Astrocyte (in vitro differentiated cells and primary cell): ENCODE data around the gene ZHX3. TPM values are rescaled to one million over a fixed set of nuclear protein-coding genes. Genes with fewer than 3 reads are reported as not detected.

ENCODE experiments used
- DNase-seq: peaks from one replicate; pipeline ENCODE4 v3.0.0-alpha.2; 2010; ENCODE audit warnings: low read depth
- FAIRE-seq: peaks from 2 replicates; lab custom pipeline; 2011; peaks lifted over from hg19 to GRCh38; lab: Jason Lieb, UNC
- H2AFZ ChIP-seq: 2 replicates; pipeline ENCODE4 v1.6.0; 2012; ENCODE audit warnings: low read depth, low read length, inconsistent platforms
- H3K27ac ChIP-seq: 2 replicates; pipeline ENCODE4 v1.5.1; 2011; ENCODE audit warnings: low read depth, low read length, inconsistent platforms
- H3K27me3 ChIP-seq: 2 replicates; pipeline ENCODE4 v1.6.0; 2011; ENCODE audit warnings: low read length, inconsistent platforms; ENCODE audit not compliant: insufficient read depth
- H3K36me3 ChIP-seq: 2 replicates; pipeline ENCODE4 v1.5.1; 2011; ENCODE audit warnings: low read length, inconsistent platforms; ENCODE audit not compliant: insufficient read depth
- H3K4me1 ChIP-seq: 2 replicates; pipeline ENCODE4 v1.5.1; 2011; ENCODE audit warnings: low read length, inconsistent platforms; ENCODE audit not compliant: insufficient read depth
- H3K4me2 ChIP-seq: 2 replicates; pipeline ENCODE4 v1.6.0; 2012; ENCODE audit warnings: low read length, inconsistent platforms
- H3K4me3 ChIP-seq: 2 replicates; pipeline ENCODE4 v1.5.1; 2011; ENCODE audit warnings: low read depth, mild to moderate bottlenecking, low read length, inconsistent platforms; ENCODE audit not compliant: insufficient read depth
- H3K79me2 ChIP-seq: 2 replicates; pipeline ENCODE4 v1.6.0; 2012; ENCODE audit warnings: mild to moderate bottlenecking, low read length, inconsistent platforms; ENCODE audit not compliant: insufficient read depth
- H3K9ac ChIP-seq: 2 replicates; pipeline ENCODE4 v1.6.0; 2012; ENCODE audit warnings: mild to moderate bottlenecking, low read length, inconsistent platforms
- H3K9me3 ChIP-seq: 2 replicates; pipeline ENCODE4 v1.5.1; 2012; ENCODE audit warnings: low read depth, mild to moderate bottlenecking, low read length, inconsistent platforms; ENCODE audit not compliant: insufficient read depth
- H4K20me1 ChIP-seq: 2 replicates; pipeline ENCODE4 v1.6.0; 2012; ENCODE audit warnings: low read length, inconsistent platforms; ENCODE audit not compliant: insufficient read depth
- H3K27ac Mint-ChIP-seq: one replicate; pipeline ENCODE4 v1.8.0; 2021; ENCODE audit warnings: mild to moderate bottlenecking, mixed read lengths; ENCODE audit not compliant: unreplicated experiment
- H3K27me3 Mint-ChIP-seq: one replicate; pipeline ENCODE4 v1.8.0; 2021; ENCODE audit warnings: low read depth, mixed read lengths; ENCODE audit not compliant: unreplicated experiment
- H3K36me3 Mint-ChIP-seq: one replicate; pipeline ENCODE4 v1.8.0; 2021; ENCODE audit warnings: low read depth, mixed read lengths; ENCODE audit not compliant: unreplicated experiment
- H3K4me1 Mint-ChIP-seq: one replicate; pipeline ENCODE4 v1.8.0; 2021; ENCODE audit warnings: low read depth, mixed read lengths; ENCODE audit not compliant: unreplicated experiment
- H3K4me3 Mint-ChIP-seq: one replicate; pipeline ENCODE4 v1.8.0; 2021; ENCODE audit warnings: mild to moderate bottlenecking, moderate library complexity, mixed read lengths; ENCODE audit not compliant: unreplicated experiment
- H3K9me3 Mint-ChIP-seq: one replicate; pipeline ENCODE4 v1.8.0; 2021; ENCODE audit warnings: mild to moderate bottlenecking, mixed read lengths; ENCODE audit not compliant: unreplicated experiment
- CTCF ChIP-seq: IDR thresholded peaks from 2 replicates; pipeline ENCODE4 v1.5.1; 2011; ENCODE audit warnings: low read depth, mild to moderate bottlenecking, inconsistent platforms, low read length, moderate library complexity; ENCODE audit not compliant: insufficient read depth
- EZH2 ChIP-seq: IDR thresholded peaks from 2 replicates; pipeline ENCODE4 v1.6.1; 2012; ENCODE audit warnings: mild to moderate bottlenecking, low read length, inconsistent platforms; ENCODE audit not compliant: insufficient read depth
- total RNA-seq: library from RNA; stranded (reverse); gene quantifications from 2 replicates; pipeline ENCODE4 v1.2.1, GENCODE V29; 2021

ZHX3 gene
- total RNA-seq, 1 donor from 2014 or later = 41.6 TPM

DNA sequence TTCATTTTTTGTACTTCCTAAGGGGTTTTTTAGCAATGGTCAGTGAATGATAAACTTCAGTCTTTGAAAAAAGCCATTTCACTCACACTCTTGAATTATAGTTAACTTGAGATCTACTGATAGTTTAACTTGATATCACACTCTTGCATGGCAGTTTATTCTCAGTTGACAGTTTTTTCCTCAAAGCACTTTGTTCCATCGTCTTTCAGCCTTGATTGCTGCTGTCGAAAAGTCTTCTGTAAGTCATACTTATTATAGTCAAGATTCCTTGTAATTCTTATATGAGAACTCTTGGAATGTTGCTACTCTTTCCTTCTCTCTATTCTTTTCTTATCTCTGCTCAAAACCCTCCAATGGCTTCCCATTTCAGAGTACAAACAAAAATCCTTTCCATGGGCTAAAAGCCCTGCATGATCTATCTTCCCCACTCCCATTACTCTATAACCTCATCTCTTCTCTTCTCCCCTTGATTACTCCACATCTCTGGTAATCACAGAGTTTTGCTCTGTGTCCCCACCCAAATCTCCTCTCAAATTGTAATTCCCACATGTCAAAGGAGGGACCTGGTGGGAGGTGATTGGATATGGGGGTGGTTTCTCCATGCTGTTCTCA is 31.2 kb downstream of the ZHX3 start:
- H3K36me3 Mint-ChIP-seq = peaks cover 11% of the 10 kb centered on the region
- Histone ChIP-seq H3K27me3 (no peaks in the 10 kb centered on the region), H2AFZ (no peak overlapping the region), H3K79me2 (peaks cover 60% of the 10 kb centered on the region), H4K20me1 (no peaks in the 10 kb centered on the region), H3K9ac (no peak overlapping the region), H3K9me3 (no peaks in the 10 kb centered on the region), H3K4me3 (no peak overlapping the region), H3K4me1 (no peaks in the 10 kb centered on the region), H3K36me3 (peaks cover 2% of the 10 kb centered on the region), H3K4me2 (no peak overlapping the region), H3K27ac (peak overlapping the region; percentile 69)
- no peak overlapping the region for H3K4me3 Mint-ChIP-seq
- H3K9me3 Mint-ChIP-seq = peaks cover 16% of the 10 kb centered on the region
- DNase-seq (no peak), FAIRE-seq (no peak)
- peaks cover 7% of the 10 kb centered on the region for H3K4me1 Mint-ChIP-seq
- H3K27me3 Mint-ChIP-seq = no peaks in the 10 kb centered on the region
- no peak overlapping the region for H3K27ac Mint-ChIP-seq
- no peak for TF ChIP-seq EZH2
- no peak for TF ChIP-seq CTCF

DNA sequence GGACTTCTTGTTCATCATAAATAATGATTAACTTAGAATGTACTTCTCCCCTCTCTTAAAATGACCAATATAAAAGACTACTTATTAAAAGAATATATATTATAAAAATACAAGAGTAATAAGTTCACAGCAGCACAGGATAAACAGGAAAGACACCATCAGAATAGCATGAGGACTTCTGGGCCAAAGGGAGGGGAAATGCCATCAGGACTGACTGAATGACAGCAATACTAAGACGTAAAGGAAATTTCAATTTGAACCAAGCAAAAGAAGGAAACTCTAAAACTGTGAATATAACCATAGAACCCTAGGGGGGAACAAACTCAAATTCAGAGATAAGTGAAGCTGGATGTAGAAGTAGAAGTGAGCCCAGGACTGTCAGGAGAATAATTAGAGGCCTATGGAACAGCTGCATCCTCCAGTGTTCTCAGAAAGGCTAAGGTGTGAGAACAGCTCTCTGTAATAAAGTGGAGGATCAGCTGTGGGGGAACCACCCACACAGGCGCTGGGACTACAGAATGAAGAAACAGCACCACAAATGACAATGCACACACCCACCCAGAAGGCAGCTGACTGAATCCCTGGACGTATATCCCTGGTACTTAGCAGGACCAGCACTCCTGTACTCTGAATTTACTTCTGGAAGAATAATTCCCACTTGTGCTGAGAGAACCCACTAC is 37.8 kb downstream of the ZHX3 start:
- peaks cover 3% of the 10 kb centered on the region for H3K36me3 Mint-ChIP-seq
- H2AFZ ChIP-seq = no peak overlapping the region
- H3K27me3 Mint-ChIP-seq = no peaks in the 10 kb centered on the region
- peaks cover 2% of the 10 kb centered on the region for H3K36me3 ChIP-seq
- no peak for DNase-seq
- H3K27ac Mint-ChIP-seq = no peak overlapping the region
- H3K4me3 Mint-ChIP-seq = no peak overlapping the region
- H3K79me2 ChIP-seq = peaks cover 47% of the 10 kb centered on the region
- H3K27ac ChIP-seq = no peak overlapping the region
- H3K4me1 Mint-ChIP-seq = peaks cover 13% of the 10 kb centered on the region
- H3K4me1 ChIP-seq = peaks cover 7% of the 10 kb centered on the region
- no peak overlapping the region for H3K9ac ChIP-seq
- peaks cover 10% of the 10 kb centered on the region for H4K20me1 ChIP-seq
- no peak overlapping the region for H3K4me3 ChIP-seq
- H3K4me2 ChIP-seq = no peak overlapping the region
- FAIRE-seq = no peak
- no peaks in the 10 kb centered on the region for H3K27me3 ChIP-seq
- H3K9me3 Mint-ChIP-seq = peaks cover 2% of the 10 kb centered on the region
- H3K9me3 ChIP-seq = no peaks in the 10 kb centered on the region
- TF ChIP-seq EZH2 = no peak
- no peak for TF ChIP-seq CTCF

DNA sequence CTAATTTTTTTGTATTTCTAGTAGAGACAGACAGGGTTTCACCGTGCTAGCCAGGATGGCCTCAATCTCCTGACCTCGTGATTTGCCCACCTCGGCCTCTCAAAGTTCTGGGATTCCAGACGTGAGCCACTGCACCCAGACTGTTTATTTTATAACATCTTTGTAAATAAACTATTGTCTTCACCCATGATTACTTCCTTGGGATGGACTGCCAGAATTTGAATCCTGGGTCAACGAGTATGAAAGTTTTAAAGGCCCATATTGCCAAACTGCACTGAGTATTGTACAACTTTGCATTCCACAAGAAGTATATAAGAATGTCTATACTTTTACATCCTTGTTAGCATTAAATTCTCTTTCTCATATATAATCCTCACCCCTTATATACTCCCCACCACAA is 38.6 kb downstream of the ZHX3 start:
- Mint-ChIP-seq H3K27ac (no peak overlapping the region), H3K4me3 (no peak overlapping the region), H3K36me3 (peaks cover 3% of the 10 kb centered on the region), H3K27me3 (no peaks in the 10 kb centered on the region), H3K4me1 (peaks cover 13% of the 10 kb centered on the region), H3K9me3 (no peaks in the 10 kb centered on the region)
- Histone ChIP-seq H4K20me1 (peaks cover 13% of the 10 kb centered on the region), H3K79me2 (peaks cover 42% of the 10 kb centered on the region), H3K27me3 (no peaks in the 10 kb centered on the region), H3K4me2 (no peak overlapping the region), H3K36me3 (peaks cover 2% of the 10 kb centered on the region), H3K4me3 (no peak overlapping the region), H3K4me1 (peaks cover 7% of the 10 kb centered on the region), H3K27ac (no peak overlapping the region), H2AFZ (no peak overlapping the region), H3K9ac (no peak overlapping the region), H3K9me3 (no peaks in the 10 kb centered on the region)
- TF ChIP-seq CTCF = no peak
- TF ChIP-seq EZH2 = no peak
- DNase-seq (no peak), FAIRE-seq (no peak)
